ENCODE measurements around the gene PRKAG2.

PRKAG2 gene

DNA sequence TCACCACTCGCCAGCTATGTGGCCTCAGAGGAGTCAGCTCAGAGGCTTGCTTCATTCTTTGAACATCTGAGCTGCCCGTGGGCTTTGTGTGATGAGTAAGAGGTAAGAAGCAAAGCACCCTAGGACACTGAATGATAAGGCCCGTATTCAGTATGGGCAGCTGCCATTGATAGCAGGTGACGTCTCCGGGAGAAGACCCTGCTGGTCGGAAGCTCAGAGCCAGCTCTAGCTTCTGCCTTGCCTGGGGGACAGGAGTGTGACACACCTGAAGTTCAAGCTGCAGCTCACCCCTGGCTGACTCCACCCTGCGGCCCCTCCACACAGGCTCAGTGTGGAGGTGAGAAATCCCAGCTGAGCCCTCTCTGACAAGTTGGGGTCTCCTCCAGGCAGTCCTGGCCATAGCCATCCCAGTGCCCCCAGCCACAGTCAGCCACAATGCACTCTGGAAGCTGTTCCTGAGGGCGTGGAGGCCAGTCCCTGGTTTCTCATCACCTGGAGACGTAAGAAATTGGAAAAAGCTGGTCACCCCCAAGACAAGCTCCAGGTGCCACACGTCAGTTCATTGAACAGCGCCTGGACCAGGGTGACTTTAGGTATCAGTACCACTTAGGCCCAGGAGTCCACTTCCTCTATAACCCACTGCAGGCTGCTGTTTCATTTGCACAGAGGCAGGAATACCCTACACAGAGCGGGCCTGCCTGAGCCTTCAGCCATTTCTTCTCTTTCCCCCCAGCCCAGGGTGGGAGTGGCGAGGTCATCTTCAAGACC, 192.3 kb downstream of the PRKAG2 start:
- no peak for DNase-seq

DNA sequence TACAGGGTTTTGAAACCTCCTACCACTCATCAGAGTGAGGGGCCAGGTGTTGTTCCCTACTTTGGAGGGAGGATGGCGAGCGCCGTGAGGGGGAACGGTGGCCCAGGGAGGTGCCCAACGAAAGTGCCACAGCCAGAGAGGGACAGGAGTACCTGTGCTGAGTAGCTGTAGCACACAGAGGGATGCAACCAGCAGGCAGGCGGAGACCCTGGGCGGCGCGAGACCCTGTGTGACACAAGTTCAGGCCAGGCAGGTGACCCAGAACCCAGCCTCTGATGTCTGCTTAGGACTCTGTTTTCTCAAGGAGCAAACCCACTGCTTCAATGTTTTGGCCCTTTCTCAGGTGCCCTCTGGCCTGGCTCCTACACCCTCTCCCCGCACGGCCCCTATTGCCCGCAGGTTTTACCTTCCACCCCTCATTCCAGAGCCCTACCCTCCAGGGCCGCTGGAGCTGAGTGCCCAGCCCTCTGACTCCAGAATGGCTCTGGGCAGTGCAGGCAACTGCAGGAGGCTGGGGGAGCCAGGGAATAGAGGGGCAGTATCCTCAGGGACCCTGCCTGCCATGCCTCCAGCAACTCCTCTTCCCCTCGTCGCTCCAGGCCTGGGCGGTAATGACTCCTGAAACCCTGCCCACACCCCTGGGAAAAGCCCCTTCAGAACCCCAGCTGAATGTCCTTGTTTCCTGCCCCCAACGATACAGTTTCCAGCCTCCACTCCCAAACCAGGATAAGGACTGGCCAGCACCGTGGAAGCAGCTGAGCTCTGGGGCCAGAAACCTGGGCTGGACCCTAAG, 193.1 kb downstream of the PRKAG2 start:
- no peak for DNase-seq

DNA sequence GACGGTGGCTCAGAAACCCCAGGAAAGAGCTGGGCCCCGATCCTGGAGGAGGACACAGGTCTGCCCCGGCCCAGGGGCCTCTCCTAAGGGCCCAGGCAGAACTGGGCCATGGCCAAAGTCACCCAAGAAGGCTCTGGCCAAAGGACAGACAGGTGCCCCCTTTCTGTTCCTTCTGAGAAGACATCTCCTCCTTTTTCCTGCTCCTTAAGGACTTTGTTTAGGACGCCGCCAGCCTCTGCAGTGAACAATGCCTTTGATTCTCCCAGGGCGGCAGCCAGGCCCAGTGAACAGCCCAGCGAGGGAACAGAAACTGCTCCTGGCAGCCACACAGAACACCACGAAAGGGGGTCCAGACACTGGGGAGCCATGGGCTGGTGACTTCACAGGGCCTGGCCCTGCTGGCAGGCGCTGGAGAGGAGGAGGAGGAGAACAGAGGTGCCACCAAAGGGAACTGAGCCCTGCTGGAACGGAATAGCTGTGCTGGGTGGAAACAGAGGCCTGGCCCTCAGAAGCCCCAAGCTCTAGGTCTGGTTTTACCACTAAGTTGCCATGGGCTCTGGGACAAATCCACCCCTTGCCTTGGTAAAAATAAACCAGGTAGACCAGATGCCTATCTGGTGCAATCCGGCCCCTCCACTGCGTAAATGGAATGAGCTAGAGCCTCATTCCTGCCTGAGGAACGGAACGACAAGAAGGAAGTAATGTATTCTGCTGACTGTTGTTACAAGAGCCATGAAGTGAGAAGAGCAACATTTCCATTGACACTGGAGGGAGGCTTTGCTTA, 193.9 kb downstream of the PRKAG2 start:
- DNase-seq = no peak

DNA sequence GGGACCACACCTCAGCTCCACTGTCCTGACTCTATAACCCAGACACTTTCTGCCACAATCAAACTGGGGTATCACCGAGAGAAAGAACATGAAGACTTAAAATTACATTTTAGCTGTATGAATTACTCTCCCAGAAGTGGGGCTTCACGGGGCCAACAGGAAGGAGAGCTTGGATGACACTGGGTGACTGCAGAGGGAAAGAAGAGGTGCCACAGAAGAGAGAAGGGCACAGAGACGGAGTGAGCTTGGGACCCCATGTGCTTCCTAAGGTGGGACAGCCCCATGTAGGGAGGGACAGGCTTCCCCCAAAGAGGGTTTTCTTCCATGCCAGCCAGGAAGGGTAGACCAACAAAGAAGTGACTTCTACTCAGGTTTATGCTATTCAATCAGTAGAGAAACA, 195.2 kb downstream of the PRKAG2 start:
- no peak for DNase-seq

DNA sequence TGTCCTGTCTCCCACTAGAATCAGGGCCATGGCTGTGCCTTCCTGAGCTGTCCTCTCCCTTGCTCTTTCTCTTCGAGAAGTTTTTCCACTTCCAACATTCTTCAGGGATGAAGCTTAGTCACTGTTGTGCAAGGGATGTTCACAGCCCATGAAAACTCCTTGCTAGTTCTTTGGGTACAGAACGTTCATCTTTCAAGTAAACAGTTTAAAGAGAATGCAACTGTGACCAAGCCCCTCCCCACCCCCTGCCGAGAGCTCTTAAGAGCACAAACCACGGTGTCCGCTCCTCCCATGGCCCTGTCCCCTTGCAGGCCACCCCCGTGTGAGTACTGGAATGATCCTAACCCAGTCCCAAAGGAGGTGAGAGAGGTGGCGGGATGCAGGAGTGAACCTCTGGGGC, 196.1 kb downstream of the PRKAG2 start:
- no peak for DNase-seq

DNA sequence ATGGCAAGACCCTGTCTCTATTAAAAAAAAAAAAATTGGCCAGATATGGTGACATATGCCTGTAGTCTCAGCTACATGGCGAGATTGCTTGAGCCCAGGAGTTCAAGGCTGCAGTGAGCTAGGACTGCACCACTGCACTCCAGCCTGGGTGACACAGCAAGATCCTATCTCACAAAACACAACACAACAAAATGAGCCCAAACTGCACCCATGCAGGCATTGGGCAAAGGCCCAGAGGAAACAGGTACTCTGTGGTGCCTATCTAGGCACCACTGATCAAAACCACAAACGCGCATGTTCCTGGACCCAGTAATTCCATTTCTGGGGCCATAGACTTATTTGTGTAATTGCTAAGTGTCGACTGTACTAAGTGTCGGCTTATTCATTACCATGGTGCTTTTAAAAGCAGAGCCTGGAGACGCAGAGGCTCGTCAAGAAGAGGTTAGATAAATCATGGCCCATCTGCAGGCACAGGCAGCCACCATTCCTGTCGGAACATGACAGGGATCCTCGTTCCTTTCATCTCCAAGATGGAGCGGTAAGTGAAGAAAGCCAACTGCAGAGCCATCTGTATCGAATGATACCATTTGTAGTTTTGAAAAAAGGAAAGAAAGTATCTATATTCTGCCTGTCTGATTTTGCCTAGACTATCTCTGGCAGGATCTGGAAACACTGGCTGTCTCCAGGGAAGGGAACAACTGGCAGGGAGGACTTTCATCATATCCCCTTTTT, 196.9 kb downstream of the PRKAG2 start:
- no peak for DNase-seq

DNA sequence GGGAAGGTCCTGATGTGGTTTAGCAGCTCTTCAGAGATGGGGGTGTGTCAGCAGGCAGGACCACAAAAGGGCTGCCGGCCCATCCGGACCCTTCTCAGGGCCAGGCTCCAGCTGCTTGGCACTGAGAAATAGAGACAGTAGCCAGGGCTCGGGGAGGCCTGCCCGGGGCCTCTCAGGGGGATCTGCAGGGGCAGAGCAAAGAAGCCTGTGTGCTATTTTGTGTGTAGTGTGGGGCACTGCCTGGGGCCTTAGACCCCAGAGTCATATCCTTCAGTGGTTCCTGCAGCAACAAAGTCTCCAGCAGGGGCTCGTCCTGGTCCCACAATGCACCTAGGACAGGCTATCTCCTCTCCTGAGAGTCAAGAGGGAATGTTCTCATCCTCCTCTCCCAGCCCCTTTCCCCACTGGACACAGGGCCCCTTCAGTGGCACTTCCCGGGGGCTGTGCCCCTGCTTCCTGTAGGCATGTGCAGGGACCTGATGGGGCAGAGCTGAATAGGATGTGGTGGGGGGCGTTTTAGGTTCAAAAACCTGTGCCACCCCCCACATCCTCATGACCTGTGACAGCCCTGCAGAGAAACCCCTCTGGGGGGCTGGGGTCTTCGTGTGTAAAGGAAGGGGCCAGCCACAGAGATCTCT, 197.7 kb downstream of the PRKAG2 start:
- no peak for DNase-seq

DNA sequence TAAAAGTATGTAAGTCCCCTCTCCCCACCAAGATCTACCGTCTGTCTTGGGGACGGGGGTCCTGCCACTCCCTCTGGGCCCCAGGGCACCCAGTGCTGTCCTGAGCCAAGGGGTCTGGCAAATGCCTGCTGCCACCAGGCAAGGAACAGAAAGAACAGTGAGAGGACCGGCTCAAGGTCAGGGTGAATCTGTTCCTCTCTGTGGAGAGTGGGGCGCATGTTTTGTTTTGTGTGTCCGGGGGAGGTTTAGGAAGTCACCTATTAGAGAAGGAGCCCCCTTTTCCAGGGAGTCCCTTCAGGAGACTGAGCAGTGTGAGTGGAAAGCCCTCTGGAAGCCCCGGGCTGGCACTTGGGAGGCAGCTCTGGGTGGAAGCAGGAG, 198.7 kb downstream of the PRKAG2 start:
- no peak for DNase-seq

DNA sequence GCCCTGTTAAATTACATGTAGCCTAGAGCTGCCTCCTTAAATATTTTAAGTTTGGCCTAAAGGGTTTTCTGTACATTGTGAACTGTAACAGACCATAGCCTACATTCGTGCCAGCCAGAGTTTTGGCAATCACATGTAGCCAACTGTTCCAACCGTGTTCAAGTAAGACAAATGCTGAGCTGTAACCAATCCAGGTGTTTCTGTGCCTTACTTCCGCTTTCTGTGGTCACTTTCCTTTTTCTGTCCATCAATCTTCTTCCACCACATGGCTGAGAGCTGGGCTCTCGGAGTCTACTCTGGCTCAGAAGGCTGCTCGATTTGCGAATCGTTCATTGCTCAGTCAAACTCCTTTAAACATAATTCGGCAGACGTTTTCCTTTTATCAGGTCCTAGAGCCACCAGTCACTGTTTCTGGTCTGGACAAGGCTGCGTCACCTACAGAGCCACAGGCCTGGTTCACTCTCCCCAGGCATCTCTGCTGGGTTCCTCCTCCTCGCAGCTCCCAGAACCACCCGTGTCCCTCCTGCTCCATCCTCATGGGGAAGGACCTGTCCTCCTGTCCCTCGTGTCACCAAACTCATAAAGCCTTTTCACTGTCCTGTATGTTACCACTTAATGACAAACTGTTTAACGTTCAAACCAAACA, 199.2 kb downstream of the PRKAG2 start:
- DNase-seq = no peak

DNA sequence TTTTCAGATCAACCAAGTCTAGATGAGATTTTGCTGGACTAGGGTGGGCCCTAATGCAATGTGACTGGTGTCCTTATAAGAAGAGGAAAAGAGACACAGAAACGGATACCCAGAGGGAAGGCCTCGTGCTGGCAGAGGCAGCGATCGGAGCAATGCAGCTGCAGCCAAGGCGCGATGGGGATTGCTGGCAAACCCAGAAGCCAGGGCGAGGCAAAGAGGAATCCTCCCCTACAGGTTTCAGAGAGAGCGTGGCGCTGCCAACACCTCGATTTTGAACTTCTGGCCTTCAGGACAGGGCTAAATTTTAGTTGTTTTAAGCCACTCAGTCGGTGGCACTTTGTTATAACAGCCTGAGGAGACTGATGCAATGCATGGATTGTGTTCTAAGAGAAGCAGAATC, 200.2 kb downstream of the PRKAG2 start:
- no peak for DNase-seq

DNA sequence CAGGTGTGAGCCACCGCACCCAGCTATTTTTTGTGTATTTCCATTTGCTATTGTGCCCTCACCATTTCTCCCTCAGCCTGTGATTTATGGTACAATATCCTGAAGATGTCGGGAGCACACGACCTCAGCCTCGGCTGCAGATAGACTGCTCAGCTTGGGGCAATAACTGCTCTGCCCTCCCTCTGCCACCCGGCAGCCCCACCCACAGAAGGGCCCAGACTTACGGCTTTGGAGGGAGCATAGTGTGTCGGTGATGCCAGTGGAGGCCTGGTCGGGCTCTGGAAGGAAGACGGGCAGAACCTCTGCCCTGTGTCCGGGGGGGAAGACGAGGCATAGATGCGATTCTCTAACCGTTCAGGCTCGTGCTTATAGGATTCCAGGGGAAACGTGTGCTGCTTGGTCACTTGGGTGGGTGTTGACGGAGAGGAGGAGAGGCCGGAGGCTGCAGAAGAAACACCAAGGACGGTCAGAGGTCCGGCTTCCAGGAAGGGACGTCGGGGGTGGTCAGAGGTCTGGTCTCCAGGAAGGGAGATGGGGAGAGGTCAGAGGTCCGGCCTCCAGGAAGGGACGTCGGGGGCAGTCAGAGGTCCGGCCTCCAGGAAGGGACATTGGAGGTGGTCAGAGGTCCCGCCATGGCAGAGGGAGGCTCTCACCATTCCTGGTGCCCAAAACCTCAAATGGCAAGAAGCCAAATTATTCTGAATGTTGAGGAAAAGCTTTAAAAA, 201.6 kb downstream of the PRKAG2 start:
- no peak for DNase-seq

DNA sequence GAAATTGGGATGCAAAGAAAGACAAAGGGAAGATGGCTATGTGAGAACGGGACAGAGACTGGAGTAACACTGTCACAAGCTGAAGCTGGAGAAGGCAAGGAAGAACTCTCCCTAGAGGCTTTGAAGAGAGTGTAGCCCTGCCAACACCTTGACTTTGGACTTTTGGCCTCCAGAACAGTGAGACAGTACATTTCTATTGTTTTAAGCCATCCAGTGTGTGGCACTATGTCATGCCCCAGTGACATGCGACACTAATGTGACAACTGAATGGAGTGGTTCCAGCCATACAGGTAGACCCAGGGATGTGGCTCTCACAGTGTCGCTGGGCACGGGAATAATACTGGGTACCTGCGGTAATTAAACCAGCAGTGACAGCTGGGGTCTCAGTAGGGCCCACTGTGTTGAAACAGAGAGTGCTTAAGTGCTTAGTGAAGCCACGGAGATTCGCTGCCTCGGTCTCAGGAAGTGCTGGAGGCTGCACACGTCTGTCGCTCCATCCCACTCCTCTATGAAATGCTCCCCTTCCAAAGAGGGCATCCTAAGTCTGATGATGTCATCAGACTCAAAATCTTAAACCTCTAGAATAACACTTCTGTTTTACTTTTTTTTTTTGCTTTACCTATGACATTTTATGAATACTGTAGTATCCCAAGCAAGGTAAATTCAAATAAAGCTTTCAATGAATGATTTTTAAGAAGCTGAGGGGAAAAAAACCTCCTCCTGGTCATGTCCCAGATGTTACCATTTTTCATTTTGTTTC, 202.6 kb downstream of the PRKAG2 start:
- DNase-seq = no peak

DNA sequence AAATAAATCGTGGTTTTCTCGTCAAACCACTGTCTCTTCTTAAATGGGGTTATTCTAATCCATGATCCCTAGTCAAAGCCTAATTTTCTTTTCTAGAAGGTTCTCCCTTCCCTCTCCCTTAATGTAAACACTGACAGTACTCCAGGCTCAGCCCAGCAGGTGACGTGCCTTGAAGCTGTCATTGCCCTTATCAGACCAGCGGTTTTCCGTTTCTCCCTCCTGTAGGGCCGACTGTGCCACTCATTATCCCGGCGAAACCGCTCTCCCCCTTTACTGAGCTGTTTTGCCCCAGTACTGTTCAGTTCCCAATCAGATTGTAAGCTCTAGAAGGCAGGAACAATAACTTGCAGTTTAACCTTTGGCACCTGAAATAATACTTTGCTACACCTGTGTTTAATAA, 203.7 kb downstream of the PRKAG2 start:
- no peak for DNase-seq

DNA sequence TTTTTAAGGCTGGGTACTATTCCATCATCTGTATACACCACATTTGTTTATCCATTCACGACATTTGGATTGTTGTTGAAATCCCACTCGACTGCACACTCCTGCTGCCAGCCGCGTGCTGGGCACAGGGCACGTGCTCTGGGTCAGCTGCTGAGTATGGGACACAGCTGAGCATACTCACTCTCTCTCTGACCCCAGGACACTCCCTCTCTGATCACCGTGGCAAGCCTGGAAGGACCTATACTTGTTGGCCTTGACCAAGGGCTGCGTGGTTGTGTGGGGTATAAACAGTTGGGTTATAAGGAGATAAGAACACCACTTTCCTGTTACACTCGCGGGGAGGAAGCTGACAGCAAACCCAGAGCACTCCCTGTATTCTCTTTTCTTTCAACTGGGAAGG, 204.2 kb downstream of the PRKAG2 start:
- no peak for DNase-seq

DNA sequence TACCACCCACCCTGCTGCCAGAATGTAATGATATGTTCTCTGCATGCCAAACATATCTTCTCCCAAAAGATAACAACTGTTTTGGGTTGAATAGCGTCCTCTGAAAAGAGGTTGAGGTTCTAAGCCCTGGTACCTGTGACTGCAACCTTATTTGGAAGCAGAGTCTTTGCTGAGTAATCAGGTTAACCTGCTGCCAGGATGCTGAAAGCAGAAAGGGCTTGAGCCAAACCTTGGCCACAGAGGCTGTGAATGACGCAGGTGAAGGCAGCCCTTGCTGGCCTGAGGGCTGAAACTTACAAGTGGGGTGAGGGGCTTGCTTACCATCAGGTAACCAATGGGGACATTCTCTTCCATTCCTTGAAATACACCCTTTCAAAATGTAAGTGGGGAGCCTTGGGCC, 205.4 kb downstream of the PRKAG2 start:
- DNase-seq = no peak

DNA sequence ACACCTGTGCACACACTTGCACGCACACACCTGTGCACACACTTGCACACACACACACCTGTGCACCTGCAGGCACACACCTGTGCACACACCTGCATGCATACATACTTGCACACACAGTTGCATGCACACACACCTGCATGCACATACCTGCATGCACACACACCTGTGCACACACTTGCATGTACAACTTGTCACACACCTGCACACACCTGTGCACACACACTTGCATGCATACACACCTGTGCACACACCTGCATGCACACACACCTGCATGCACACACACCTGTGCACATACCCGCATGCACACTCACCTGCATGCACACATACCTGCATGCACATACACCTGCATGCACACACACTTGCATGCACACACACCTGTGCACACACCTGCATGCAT, 207.2 kb downstream of the PRKAG2 start:
- no peak for DNase-seq

DNA sequence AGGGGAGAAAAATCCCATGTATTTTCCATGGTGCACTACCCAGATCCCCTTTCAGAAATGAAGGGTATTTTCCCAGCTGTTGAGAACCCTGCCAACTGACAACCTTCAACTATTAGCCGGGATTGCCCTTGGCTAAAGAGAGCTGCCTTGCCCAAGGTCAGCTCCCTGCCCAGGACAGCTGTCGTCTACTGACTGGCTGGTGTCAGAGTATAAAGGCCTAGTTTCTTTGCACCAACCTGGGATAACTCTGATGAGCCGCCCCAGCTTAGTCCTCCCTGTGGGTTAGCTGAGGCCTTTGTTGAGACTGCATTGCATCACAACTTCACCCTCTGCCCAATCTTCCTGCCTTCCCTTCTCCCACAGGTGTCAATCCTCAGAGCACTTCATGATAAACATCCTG, 210.0 kb downstream of the PRKAG2 start:
- no peak for DNase-seq

DNA sequence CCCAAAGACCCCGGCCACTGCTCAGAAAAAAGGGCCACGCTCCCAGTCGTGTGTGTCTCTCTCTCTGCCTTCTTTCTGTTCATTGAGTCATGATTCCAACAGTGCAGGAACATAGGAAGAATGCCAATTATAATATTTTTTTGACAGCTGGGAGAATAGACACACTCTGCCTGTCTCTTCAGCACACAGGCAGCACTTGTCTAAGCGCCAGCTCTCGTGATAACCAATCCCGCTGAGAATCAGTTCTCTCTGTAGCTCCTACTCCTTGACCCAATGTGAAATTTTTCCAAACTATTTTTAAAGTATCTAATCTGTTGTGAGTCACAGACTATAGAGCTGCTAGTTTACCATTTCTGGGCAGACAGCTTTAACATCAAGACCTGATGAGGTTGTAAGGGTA, 211.5 kb downstream of the PRKAG2 start:
- DNase-seq = no peak

DNA sequence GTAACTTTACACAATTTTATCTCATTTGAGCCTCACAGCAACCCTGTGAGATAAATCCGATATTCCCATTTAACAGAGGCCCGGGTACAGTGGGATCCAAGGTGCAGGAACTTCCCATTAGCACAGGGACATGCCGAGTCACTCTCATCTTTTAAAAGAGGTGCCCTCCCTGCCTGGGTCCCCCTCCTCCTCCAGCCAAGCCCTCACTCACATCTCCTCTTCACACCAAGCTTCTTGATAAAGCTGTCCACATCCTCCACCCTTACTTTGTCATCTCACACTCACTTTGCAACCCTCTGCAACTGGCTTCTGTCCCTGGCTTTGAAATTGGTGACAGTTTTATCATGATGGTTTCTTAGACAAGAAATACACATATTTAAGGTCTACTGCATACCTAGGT, 212.6 kb downstream of the PRKAG2 start:
- no peak for DNase-seq

DNA sequence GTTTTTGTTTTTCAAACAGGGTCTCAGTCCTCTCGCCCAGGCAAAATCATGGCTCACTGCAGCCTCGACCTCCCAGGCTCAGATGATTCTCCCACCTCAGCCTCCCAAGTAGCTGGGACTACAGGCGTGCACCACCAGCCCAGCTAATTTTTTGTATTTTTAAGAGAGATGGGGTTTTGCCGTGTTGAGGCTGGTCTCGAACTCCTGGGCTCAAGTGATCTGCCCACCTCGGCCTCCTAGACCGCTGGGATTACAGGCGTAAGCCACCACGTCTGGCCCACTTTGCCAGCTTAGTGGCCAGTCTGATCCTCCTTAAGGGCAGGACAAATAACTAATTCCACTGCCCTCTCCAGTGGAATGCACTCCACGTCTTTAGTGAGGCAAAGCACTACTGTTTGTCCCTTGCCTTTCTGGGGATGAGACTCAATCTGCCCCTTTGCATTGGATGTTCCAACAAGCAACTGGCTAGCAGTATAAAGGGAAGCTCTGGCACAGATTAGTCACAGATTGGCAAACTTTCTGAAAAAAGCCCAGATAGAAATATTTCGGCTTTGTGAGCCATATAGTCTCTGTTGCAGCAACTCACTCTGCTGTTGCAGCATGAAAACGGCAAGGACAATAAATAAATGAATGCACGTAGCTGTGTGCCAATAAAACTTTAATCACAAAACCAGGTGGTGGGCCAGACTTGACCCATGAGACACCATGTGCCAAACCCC, 213.4 kb downstream of the PRKAG2 start:
- no peak for DNase-seq

Data from SIG-M5 (cell line).